Measurements from ENCODE around the gene ZHX3.

ZHX3 gene

DNA sequence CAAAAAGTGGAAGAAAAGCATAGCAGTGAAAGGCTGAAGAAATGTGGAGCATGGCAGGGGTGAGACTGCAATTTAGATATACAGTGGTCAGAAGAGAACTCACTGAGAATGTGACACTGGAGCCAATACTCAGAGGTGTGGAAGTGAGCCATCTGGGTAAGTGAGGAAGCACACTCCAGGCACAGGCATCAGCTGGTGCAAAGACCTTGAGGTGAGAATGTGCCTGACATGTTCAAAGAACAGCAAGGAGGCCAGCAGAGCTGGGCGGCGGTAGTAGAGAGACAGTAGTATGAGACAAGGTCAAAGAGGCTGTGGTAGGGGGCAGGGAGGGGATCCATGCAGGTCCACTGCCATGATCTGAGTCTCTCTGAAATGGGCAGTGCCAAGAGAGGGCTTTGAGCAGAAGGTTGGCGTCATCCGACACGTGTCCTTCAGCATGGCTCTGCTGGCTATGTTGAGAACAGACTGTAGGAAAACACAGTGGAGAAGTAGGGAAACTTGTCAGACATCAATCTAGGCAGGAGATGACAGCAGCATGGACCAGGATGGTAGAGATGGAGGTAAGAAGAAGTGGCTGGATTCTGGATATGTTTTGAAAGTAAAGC is 95.8 kb downstream of the ZHX3 start:
- no peak for DNase-seq

DNA sequence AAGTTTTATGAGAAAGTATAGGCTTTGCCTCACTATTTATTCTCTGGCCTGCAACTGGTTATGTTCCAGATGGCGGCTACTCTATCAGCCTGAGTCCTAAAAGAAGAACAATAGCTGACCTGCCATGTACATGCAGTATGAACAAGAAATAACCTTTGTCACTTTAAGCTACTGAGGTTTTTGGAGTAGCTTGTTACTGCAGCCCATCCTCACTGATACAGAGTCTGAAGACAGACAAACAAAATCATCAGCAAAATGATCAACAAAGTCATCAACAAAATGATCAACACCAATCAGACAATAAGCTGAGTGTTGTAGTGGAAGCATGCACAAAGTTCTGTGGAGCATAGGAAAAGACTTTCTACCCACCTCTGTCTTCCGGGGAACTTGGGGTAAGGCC is 97.7 kb downstream of the ZHX3 start:
- no peak for DNase-seq

DNA sequence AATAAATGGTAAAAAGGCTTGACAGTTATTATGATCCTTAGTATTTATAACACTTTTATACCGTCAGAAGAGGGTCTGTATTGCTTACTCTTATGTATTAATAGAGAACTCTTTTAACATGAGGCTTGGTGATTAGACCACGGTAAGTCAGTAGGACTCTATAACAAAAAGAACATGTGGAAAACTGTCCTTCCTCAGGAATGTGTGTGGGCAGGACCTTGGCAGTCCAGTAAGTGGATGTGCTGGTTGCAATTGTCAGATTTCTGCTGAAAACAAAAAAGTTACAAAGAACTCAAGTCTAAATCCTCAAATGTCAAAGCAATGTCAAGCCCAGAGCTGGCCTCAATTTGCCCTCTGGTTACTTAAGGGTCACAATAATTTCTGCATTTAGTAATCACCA is 99.1 kb downstream of the ZHX3 start:
- DNase-seq: no peak

DNA sequence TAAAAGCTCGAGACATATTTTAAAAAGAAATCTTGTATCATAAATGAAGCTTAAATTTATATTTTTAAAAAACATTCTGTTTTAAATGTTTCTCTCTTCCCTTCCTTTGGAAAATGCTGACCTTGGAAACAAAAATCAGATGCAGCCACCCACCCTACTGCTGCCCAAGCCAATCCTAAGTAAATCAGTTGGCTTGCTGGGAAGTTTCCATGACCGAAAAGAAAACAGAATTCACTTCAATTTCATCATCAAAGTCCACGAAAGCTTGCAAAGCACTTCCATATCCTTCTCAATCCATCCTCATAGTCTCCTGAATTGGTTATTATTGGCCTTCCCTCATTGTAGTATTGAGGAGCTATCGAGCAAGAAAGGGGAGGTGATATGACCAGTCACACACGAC is 100.1 kb downstream of the ZHX3 start:
- DNase-seq: no peak

DNA sequence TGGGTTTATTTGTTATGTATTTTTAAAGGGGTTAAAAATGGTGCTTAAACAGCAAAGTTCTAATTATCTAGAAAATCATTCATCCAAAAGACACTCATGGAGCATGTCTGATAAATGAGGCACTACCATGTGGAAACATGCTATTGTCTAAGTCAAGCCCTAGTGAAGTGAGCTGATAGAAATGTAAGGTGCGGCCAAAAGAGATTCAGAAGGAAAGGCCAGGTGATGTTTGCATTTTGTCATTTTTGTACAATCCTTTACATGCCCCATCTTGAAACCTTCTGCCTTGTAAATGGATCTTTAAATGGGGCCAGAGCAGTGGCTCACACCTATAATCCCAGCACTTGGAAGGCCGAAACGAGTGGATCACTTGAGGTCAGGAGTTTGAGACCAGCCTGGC is 102.9 kb downstream of the ZHX3 start:
- DNase-seq: no peak

DNA sequence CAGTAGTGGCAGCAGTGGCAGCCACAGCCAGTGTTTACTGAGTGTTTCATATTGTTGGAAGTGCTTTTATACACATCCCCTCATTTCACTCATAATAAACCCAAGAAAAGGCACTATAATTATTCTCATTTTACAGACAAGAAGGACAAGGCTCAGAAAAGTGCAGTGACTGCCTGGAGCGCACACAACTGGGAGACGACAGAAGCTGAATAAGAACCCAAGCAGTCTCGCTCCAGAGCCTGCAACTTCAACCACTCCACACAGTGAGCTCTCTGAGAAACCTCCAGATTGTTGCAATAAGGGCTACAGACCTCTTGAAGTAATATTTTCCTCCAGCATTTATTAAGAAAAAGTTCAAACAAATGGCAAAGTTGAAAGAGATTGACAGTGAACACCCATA is 103.3 kb downstream of the ZHX3 start:
- no peak for DNase-seq

DNA sequence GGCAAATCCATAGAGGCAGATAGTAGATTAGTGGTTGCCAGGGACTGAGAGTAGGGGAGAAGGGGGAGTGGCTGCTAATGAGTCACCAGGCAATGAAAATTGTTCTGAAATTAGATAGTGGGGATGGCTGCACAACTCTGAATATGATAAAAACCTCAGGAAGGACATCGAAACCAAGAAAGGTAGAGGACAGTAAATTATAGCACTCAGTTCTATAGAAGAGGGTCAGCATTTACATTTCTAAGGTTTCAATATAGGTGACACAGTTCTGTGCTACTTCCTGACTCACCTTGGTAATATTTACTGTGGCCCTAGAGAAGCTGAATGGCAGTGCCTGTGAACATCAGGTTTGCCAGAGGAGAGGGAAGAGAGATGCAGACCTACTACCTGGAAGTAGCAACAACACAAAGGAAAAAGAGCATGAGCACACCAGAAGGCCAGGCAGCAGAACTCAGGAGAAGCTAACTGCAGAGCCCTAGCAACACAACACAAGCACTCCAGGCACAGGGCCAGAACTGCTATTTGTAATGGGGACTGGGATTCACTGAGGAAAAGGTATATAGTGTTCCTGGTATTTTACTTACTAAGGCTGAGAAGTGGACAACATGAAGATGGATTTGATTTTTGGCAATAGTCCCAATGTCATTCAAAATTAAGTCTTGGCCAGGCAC is 104.2 kb downstream of the ZHX3 start:
- no peak for DNase-seq

DNA sequence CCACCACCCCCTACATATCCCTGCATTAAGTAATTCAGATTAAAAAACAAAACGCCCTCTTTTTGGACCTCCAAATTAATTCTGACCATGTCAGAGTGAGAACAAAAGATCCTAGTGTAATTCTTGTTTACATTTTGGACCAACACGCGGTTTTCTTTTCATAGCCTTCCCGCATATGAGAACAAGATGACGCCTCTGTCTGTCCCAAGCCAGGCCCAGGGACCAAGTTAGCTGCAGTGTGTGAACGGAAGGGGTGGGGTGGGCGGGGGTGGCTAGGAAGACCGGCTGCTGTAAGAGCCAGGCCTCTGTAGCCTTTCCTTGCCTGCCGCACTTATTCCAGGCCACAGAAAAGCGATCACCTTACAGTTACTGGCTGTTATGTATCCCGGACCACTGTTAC is 112.2 kb downstream of the ZHX3 start:
- no peak for DNase-seq

DNA sequence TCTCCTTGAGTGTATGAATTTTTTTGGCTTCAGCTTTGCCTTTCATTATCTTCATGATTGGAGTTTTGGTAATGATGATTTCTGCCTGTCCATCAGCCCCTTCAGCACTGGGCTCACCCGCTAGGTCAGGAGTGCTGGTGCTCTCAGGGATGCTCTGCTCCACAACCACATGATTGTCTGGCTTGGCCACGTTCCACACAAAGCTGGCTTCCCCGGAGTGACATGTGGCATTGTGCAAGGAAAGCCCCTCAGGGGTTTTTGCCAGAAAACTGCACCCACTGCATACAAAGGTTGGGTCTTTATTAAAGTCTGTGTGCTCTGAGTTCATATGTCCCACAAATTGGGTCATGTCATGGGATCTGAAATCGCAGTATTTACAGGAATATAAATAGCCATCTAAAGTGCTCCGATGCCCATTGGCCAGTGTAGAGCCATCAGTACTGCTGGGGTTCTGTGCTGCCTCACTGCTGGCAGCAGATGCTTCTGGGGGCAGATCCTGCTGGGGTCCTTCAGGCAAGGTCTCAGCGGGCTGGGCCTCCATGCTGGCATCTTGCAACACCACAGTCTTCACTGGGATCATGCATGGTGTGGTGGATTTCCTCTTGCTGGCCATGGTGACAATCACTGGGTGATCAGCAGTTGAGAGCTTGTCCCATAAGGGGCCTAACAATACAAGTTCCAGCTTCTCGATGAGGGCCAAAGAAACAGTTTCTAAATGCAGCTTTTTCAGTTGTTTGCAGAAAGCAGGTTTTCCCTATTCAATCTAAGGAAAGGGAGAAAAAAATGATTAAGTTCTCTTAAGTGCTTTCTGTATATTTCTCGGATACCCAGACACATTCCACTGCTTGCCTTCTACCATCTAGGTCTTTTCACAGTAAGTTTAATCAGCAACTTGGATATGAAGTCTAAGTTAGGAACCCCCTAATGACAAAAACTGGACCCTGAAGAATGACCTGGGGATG is 112.9 kb downstream of the ZHX3 start:
- no peak for DNase-seq

DNA sequence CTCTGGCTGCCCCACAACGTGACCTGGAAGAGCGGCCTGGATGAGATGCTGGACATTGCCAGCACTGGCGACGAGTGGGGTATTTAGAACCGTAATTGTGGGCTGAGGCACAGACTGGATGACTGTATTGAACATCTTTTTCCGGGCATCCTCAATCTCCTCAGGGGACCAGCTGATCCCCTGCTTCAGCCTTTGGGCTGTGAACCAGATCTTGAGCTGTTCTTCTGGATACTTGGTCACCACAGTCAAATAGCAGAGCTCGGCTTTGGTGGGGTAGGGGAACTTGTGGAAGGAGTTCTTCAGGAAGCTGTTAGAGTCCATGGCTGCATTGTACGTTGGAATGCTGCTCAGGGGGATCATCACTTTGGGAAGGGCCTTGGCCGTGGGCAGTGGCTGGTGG is 113.9 kb downstream of the ZHX3 start:
- no peak for DNase-seq

DNA sequence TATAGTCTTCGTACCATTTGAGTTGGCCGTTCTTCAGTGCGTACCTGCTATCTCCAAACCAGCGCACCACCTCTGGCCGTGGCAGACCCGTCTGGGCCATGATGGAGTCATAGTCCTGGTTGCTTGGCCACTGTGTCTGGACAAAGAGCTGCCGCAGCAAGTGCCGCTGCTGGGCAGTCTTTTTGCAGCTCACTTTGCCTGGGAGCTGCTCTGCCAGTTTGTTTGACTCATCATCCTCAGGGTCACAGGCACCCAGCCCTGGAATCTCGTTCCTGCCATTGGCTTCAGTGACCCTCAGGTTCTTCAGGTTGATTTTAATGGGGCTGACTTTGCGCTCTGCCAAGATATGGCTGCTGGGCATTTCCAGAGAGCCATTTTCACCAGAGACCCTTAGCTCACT is 115.1 kb downstream of the ZHX3 start:
- DNase-seq: no peak

DNA sequence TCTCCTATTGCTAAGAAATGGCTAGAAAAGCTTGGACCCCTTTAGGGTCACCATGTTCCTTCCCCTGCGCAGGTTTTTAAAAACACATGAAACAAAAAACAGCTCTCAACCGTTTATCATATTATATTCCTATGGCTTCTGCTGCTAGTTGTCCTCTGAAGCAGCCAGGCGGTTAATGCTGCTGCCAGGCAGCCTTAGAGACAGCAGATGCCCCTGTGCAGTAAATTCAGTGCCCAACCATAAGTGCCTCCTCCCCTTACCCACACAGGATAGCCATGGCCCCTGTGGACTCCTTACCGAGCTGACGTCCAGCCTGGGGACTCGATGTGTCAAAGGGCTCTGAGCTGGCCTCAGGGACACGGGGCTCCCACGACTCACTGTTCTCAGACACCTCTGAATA is 115.8 kb downstream of the ZHX3 start:
- DNase-seq: no peak

DNA sequence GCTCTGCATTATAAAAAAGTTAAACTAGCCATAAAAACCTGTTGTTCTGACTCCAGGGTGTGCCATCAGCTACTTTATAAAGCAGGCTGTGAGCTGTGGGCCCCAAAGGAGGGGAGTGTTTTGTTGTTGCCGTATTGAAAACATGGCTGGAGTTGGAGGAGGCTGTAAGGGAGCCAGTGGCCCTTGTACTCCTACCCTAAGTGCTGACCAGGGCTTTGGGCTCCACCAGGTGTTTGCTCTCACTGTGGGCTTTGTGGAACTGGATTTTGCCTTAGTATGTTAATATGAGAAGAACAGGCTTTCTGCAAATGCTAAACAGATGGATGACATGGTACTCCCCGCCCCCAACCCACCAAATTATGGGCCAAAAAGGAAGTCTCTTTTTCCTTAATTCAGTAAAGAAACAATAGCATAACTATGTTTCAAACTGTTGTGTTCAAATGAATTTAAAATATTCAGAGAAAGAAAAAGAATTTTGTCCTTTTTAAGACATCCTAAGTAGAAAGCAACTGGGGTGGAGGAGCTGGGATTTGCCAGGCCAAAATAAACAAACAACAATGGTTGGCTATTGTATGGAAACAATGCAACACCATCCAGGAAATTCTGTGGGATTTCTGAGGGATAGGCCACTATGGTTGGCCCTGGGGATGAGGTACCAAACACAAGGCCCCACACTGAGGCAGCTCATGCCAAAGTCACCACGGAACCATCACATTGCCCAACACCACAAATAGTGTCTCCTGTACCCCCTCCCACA is 116.9 kb downstream of the ZHX3 start:
- DNase-seq: no peak

DNA sequence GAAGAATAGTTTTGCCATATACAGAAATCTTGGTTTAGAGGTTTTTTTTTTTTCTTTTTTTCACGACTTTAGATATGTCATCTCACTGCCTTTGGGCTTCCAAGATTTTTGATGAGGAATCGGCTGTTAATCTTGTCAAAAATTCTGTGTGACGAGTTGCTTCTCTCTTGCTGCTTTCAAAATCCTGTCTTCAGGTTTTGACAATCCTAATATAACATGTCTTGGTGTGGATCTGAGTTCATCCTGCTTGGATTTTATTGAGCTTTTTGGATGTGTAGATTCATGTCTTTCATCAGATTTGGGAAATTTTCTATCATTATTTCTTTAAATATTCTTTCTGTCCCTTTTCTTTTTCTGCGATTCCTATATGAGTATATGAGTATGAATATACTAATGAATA is 119.1 kb downstream of the ZHX3 start:
- DNase-seq: no peak

DNA sequence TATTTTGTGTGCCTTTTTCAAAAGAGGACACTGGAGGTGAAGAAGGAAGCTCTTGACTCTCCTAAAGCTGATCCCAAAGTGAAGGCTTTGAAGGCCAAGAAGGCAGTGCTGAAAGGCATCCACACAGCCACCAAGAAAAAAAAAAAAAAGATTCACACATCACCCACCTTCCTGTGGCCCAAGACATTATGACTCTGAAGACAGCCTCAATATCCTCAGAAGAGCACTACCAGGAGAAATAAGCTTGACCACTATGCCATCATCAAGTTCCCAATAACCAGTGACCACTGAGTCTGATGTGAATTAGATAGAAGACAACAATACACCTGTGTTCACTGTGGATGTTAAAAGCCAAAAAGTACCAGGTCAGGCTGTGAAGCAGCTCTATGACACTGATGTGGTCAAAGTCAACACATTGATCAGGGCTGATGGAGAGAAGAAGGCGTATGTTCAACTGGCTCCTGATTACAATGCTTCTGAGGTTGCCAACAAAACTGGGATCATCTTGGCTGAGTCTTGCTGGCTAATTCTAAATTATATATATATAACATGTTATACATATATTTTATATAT is 120.8 kb downstream of the ZHX3 start:
- DNase-seq: no peak

DNA sequence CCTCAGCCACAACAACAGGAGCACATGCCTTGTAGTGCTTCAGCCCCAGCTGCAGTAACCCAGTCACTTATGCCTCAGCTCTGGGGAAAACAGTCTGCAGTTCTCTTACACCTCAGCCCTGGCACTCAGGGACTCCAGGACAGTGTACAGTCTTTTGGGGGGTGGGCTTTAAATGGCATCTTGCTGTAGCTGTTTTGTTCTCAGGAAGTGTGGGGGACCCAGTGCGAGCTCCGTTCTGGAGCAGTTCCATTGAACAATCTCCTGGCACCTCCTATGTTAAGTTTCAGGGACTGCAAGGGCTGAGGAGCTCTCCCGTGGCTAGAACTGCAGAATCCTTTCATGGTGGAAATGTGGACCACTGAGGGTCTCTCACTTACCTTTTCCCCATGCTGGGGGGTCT is 125.0 kb downstream of the ZHX3 start:
- no peak for DNase-seq

DNA sequence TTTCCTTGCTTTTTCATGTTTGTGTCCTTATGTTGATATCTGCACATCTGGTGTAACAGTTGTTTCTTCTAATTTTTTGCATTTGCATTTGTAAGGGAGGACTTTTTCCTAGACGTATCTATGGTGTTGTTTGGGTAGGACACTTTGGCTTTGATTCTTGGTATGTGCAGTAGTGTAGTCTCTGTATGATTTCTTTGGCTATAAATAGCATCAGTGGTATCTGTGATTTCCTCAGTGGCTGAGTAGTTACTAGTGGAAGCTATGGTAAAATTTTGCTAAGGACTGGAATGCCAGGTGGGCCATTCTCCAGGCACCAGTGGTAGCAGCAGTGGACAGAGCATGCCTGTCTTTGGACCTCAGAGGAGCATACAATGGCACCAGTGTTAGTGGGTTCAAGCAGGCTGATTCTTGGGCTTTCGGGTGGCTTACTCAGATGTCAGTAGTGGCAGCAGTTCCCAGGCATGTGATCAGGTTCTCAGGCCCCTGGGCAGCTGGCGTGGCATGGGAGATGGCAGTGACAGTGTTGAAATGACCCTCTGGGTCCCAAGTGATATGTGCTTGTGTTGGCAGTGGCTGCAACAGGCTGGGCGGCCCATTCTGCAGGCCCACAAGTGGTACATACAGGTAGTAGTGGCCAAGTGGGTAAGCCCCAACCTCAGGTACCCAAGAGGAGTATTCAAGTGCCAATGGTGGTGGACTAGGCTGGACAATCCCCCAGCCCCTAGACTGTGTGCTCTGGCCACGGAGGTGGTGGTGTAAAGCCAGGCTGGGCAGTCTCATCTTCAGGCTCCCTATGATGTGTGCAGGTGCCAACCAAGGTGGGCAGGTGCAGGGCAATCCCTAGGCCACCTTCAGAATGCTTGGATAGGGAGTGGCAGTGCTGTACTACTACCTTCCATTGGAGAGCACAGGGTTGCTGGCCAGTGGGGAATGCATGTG is 125.7 kb downstream of the ZHX3 start:
- DNase-seq: no peak

DNA sequence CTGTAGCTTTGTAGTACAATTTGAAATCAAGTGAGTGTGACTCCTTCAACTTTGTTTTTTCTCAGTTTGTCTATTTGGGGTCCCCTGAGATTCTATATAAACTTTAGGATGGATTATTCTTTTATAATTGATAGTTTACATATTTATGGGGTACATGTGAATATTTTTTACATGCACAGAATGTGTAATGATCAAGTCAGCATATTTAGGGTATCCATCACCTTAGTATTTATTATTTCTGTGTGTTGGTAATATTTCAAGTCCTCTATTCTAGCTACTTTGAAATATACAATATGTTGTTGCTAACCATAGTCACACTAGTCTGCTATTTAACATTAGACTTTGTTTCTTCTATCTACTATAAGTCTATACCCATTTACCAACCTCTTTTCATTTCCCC is 129.9 kb downstream of the ZHX3 start:
- no peak for DNase-seq

DNA sequence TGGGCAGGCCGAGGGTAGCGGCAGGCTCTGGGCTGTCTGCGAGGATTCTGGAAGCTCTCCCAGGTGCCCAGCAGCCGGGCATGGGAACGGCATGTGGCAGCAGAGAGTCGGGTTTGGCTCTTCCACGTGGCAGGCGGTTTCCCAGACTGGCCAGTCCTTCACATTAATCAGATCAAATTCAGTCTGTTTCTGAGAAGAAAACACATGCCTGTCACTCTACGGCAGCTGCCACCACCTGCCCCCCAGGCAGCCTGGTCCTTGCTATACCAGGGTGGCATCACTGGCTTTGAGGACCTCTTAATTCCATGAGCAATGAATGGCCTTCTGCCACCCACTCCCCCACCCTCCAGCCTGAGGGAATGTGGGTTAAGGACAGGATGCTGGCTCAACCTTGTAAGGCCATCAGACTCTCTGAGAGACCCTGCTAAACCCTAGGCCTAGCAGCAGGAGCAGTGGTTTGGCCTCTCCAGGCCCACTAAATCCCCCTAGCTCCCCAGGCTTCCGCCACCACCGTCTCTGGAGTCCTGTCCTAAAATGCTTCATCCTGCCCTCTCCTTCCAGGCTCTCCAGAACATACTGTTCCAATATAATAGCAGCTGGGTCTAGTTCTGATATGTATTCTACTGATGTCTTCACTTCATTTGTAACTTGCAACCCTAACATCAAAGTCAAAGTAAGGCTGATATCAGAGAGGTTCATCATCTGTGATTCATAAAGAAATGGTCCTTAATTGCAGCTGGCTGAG is 132.3 kb downstream of the ZHX3 start:
- DNase-seq: no peak

DNA sequence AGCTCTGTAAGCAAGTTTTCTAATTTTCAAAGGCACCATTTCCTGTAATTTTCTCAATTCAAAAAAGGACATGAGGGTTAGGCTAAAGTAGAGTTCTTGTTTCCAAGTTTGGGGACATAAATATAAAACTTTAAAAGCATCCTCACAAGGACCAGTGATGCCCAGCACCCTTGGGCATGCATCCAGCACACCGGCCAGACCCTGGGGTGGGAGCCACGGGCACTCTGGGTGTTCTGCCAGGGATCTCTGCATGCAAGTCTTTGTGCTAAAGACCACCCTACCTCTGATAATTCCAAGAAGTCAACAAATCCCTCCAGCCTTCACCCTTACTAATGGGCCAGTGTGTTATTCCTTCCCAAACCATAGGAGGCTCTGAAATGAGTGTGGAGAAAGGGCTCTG is 133.7 kb downstream of the ZHX3 start:
- DNase-seq: no peak

DNA sequence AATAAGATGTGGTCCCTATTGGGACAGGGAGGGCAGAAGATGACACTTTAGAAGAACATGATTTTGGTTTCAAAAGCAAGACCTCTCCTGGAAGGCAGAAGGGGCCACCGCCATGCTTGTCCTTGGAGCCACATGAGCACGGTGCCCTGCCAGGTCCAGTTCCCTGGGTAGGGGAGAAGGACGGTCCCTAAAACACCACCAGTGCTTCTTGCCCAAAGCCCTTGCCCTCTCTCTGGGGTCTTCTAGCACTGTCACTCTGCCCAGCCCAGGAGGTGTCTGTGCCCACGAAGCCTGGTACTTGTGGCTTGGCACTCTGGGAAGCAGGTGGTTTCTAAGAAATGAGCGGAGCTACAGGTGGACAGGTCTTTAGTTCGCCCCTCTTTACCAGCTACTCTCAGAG is 134.1 kb downstream of the ZHX3 start:
- DNase-seq: no peak

All from effector CD4-positive, alpha-beta T cell (primary cell).